Lung (tissue), 12 donors: ENCODE data around the gene COL6A2. TPM values are rescaled to one million over a fixed set of nuclear protein-coding genes. Genes with fewer than 3 reads are reported as not detected.
A peak's percentile ranks its signal among the peaks of the same experiment; 100 is the strongest.

ENCODE experiments used
- ATAC-seq: fragments of 200-7000 bp; cut with Tn5 transposase; one replicate; pipeline ENCODE4 v1.9.1; 2020; ENCODE audit warnings: moderate number of reproducible peaks; ENCODE audit not compliant: insufficient read depth, low FRiP score
- DNase-seq, 3 donors: peaks; one replicate each; pipeline ENCODE4 v3.0.0-alpha.2; 2013 to 2017
- H3K27ac ChIP-seq, 2 donors: one replicate each; pipeline ENCODE4 v1.5.1; 2013; ENCODE audit warnings: mild to moderate bottlenecking in 2 of 2, moderate library complexity in 2 of 2, control low read depth in 1 of 2, inconsistent platforms in 1 of 2, low read depth in 1 of 2, low read length in 1 of 2
- H3K27me3 ChIP-seq, 3 donors: one replicate each; pipeline ENCODE4 v1.5.1; 2013; ENCODE audit warnings: low read length in 2 of 3; ENCODE audit not compliant: control insufficient read depth in 3 of 3, insufficient read depth in 3 of 3
- H3K36me3 ChIP-seq, 4 donors: one replicate each; pipeline ENCODE4 v1.5.1; 2013; ENCODE audit warnings: low read length in 4 of 4, mild to moderate bottlenecking in 1 of 4, moderate library complexity in 1 of 4; ENCODE audit not compliant: control insufficient read depth in 4 of 4, insufficient read depth in 4 of 4
- H3K4me1 ChIP-seq, 5 donors: one replicate each; pipeline ENCODE4 v1.5.1; 2013; ENCODE audit warnings: low read length in 5 of 5, mild to moderate bottlenecking in 2 of 5, moderate library complexity in 1 of 5; ENCODE audit not compliant: control insufficient read depth in 5 of 5, insufficient read depth in 5 of 5
- H3K4me3 ChIP-seq: one replicate; pipeline ENCODE4 v1.5.1; 2013; ENCODE audit warnings: mild to moderate bottlenecking, control low read depth, moderate library complexity
- H3K9ac ChIP-seq, 2 donors: one replicate each; pipeline ENCODE4 v1.5.1; 2013; ENCODE audit warnings: low read length in 2 of 2, control low read depth in 1 of 2; ENCODE audit not compliant: insufficient read depth in 1 of 2
- H3K9me3 ChIP-seq, 4 donors: one replicate each; pipeline ENCODE4 v1.5.1; 2013; ENCODE audit warnings: low read length in 3 of 4, mild to moderate bottlenecking in 1 of 4, moderate library complexity in 1 of 4; ENCODE audit not compliant: control insufficient read depth in 4 of 4, insufficient read depth in 3 of 4
- CTCF ChIP-seq: IDR thresholded peaks from 2 replicates; pipeline ENCODE4 v1.5.1; 2012; ENCODE audit warnings: mild to moderate bottlenecking; ENCODE audit errors: control extremely low read depth, extremely low read depth
- WGBS, 2 donors: extraction: QIAGEN DNeasy Blood & Tissue Kit; methylation state at CpG; one replicate each; pipeline ENCODE4 v1.1.7; 2013; 5-methylcytosine and 5-hydroxymethylcytosine counted together
- polyA plus RNA-seq, 2 donors: library from polyadenylated mRNA; stranded (reverse); fragments of 200-250 nt; gene quantifications; one replicate each; pipeline ENCODE4 v1.2.1, GENCODE V29; 2013
- total RNA-seq, 2 donors: library from RNA; depleted of rRNA in 1 of 2; stranded (reverse); fragments of >200 nt in 1 of 2; gene quantifications; one replicate each; pipeline ENCODE4 v1.2.1, GENCODE V29; 2014 to 2021
- donor health status: control.
- donor health status: control.
- donor health status: Bipolar disorder and iron deficiency.
- donor health status: healthy.
- donor health status: DM: yes; HTN: yes; CAD: no.

Gene COL6A2
- total and polyA plus RNA-seq, 4 donors, result 192 to 466 (median 292) TPM

DNA sequence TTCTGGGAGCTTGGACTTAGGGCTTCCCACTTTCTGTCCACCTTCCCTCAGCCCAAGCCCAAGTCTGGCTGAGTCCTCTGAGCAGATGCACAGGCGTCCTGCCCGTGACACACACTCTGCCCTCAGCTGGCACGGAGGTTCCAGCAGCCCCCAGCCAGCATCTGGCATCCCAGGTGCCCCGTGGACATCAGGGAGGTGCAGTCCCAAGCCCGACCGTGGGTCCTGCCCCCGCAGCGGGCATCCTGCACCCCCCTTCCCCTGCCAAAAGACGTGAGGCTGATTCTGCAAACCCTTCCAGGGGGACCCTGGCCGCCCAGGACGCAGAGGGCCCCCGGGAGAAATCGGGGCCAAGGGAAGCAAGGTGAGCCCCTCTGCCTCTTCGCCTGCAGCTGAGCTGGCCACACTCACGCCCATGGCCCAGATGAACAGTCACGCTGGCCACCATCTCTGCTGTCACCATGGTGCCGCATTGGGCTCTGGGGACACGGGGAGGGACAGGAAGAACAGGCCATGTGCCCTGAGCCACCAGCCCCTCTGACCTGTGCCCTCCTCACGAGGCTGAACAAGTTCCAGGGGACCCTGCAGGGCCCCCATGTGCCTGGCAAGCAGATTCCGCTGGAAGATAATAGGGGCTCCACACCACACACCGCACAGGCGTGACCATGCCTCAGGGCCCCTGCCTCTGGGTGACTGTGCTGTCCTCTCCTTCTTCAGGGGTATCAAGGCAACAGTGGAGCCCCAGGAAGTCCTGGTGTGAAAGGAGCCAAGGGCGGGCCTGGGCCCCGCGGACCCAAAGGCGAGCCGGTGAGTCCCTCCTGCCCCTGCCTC lies 20.6 kb downstream of the COL6A2 start:
- Histone ChIP-seq H3K27me3 (no peaks in the 10 kb centered on the region), H3K9ac (no peak overlapping the region), H3K4me1 (no peaks in the 10 kb centered on the region), H3K4me3 (no peak overlapping the region), H3K9me3 (peaks cover 0 to 10% (median 4%) of the 10 kb centered on the region in 4 donors), H3K36me3 (peaks cover 6 to 62% (median 41%) of the 10 kb centered on the region in 4 donors), H3K27ac (no peak overlapping the region)
- 90 to 98% methylated on average over 27 of the region's 27 CpGs for WGBS, 2 donors
- ATAC-seq, result no peak
- no peak for TF ChIP-seq CTCF
- peak in 1 of 3 donors; percentile 10 for DNase-seq

- Histone ChIP-seq H3K9ac (no peak overlapping the region), H3K4me1 (no peaks in the 10 kb centered on the region), H3K4me3 (no peak overlapping the region), H3K9me3 (peaks cover 0 to 8% (median 4%) of the 10 kb centered on the region in 4 donors), H3K27me3 (no peaks in the 10 kb centered on the region), H3K27ac (no peak overlapping the region), H3K36me3 (peaks cover 6 to 61% (median 40%) of the 10 kb centered on the region in 4 donors)
- ATAC-seq (no peak), DNase-seq (peak in 1 of 3 donors; percentile 8)
- no peak for TF ChIP-seq CTCF
- 91 to 93% methylated on average over 12 of the region's 12 CpGs for WGBS, 2 donors
Observed at GRCh38 chr21:46119144-46119636, 21.3 kb downstream of the COL6A2 start.

DNA sequence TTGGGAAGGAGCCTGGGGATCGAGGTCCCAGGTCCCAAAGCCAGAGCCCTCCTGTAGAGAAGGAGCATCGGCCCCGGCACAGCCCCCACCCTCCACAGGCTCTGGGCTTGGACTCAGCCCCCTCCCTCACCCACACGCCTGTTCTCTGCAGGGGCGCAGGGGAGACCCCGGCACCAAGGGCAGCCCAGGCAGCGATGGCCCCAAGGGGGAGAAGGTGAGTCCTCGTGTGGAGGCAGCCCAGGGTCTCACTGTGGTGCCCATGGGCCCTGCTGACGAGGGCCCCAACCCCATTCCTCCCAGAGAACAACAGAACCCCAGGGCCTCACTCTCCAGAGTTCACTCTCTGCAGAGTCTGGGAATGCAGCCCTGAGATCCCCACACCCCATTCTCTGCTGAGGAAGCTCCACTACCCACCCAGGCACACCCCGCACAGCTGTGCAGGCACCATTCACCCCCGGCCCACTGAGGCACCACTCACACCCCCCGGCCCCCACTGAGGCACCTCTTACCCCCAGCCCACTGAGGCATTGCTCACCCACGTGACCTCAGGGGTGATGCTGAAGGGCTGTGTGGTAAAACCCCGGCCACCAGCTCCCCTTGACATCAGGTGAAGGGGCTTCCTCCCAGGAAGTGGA lies 21.8 kb downstream of the COL6A2 start:
- DNase-seq (peak in 1 of 3 donors; percentile 11), ATAC-seq (no peak)
- no peaks in the 10 kb centered on the region for H3K27me3 ChIP-seq
- no peak overlapping the region for H3K27ac ChIP-seq
- 84 to 93% methylated on average over 14 of the region's 14 CpGs for WGBS, 2 donors
- H3K9me3 ChIP-seq, result peaks cover 0 to 8% (median 1%) of the 10 kb centered on the region in 4 donors
- no peak overlapping the region for H3K9ac ChIP-seq
- H3K4me3 ChIP-seq, result no peak overlapping the region
- H3K4me1 ChIP-seq, result no peaks in the 10 kb centered on the region
- peaks cover 6 to 60% (median 37%) of the 10 kb centered on the region in 4 donors for H3K36me3 ChIP-seq
- TF ChIP-seq CTCF, result no peak
